ENCODE data around the gene WT1. TPM values are rescaled to one million over a fixed set of nuclear protein-coding genes. Genes with fewer than 3 reads are reported as not detected.

WT1 gene
- total RNA-seq, 6 experiments from 2014 or later, result not detected

DNA sequence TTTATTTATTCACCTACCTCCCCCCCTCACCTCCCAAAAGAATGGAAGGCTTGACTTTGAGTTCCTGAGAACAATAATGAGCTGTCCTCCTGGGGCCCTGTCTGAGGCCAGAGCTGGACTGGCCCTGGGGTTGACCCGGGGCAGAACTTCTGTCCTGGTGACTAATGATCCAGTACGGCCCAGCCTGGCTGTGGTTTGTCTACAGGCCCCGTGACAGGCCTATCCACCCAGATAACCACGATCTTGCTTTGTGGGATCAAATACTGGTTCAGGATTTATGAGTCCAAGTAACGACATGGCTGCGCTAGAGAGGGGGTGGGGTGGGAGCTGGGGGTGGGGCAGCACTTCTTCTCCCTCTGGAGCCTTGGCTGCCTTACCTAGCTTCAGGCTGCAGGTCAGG lies 81.5 kb downstream of the WT1 start:
- peaks cover 12% of the 10 kb centered on the region for H3K27me3 Mint-ChIP-seq (ENCODE audit: insufficient read depth)
- H3K4me3 Mint-ChIP-seq, result no peak overlapping the region
- no peak for DNase-seq
- H3K9me3 Mint-ChIP-seq, result no peaks in the 10 kb centered on the region
- H3K36me3 Mint-ChIP-seq (ENCODE audit: low read depth), result no peaks in the 10 kb centered on the region
- TF ChIP-seq, protein P1, sequence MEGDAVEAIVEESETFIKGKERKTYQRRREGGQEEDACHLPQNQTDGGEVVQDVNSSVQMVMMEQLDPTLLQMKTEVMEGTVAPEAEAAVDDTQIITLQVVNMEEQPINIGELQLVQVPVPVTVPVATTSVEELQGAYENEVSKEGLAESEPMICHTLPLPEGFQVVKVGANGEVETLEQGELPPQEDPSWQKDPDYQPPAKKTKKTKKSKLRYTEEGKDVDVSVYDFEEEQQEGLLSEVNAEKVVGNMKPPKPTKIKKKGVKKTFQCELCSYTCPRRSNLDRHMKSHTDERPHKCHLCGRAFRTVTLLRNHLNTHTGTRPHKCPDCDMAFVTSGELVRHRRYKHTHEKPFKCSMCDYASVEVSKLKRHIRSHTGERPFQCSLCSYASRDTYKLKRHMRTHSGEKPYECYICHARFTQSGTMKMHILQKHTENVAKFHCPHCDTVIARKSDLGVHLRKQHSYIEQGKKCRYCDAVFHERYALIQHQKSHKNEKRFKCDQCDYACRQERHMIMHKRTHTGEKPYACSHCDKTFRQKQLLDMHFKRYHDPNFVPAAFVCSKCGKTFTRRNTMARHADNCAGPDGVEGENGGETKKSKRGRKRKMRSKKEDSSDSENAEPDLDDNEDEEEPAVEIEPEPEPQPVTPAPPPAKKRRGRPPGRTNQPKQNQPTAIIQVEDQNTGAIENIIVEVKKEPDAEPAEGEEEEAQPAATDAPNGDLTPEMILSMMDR (IDR thresholded peaks at IDR 0.05), result no peak
- H3K4me1 Mint-ChIP-seq (ENCODE audit: low read depth), result no peaks in the 10 kb centered on the region
- H3K27ac Mint-ChIP-seq, result no peak overlapping the region

DNA sequence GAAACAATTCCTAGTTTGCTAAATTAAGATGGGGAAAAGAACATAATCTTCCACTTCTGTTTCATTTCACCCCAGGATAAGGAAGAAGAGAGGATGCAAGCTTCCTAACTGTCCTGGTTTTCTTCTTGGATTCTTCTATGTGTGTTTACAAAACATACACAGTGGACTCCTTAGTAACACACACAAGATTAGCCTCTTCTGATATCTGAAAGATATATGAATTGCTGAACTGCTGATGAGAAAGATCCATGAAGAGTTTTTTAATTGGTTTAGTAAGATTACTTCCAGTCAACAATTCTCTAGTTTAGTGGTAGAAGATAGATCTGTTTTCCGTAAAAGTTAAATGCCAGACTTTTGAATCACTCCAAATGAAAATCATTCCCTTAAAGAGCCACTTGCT lies 86.8 kb downstream of the WT1 start:
- DNase-seq, result no peak
- Mint-ChIP-seq H3K27ac (no peak overlapping the region), H3K4me1 (ENCODE audit: low read depth) (no peaks in the 10 kb centered on the region), H3K27me3 (ENCODE audit: insufficient read depth) (peaks cover 13% of the 10 kb centered on the region), H3K4me3 (no peak overlapping the region), H3K36me3 (ENCODE audit: low read depth) (no peaks in the 10 kb centered on the region), H3K9me3 (no peaks in the 10 kb centered on the region)
- TF ChIP-seq, protein P1 (IDR thresholded peaks at IDR 0.05), result no peak

DNA sequence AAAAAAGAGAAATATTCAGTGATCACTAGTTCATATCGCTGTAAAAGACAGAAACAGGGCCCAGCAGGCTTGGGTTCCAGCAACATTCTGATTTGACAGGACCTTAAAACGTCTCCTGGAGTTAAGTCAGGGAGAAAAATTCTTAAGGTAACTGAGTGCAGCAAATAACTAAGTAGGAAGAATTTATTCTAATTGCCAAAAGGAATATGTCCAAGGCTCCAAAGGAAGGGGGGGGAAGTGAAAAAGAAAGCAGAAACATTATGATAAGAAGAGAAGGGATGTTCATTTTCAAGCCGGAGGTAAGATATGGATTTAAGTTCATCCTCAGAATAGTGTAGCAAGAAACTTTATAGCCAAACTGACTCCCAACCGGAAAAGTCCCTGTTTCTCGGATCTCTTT lies 90.4 kb downstream of the WT1 start:
- Mint-ChIP-seq H3K27ac (no peak overlapping the region), H3K4me3 (no peak overlapping the region), H3K4me1 (ENCODE audit: low read depth) (no peaks in the 10 kb centered on the region), H3K27me3 (ENCODE audit: insufficient read depth) (peaks cover 14% of the 10 kb centered on the region), H3K9me3 (no peaks in the 10 kb centered on the region), H3K36me3 (ENCODE audit: low read depth) (no peaks in the 10 kb centered on the region)
- DNase-seq, result no peak
- TF ChIP-seq, protein P1 (IDR thresholded peaks at IDR 0.05), result no peak

GRCh38 chr11:32343325-32344008 lies 91.9 kb downstream of the WT1 start:
- H3K27me3 Mint-ChIP-seq (ENCODE audit: insufficient read depth), result peaks cover 14% of the 10 kb centered on the region

DNA sequence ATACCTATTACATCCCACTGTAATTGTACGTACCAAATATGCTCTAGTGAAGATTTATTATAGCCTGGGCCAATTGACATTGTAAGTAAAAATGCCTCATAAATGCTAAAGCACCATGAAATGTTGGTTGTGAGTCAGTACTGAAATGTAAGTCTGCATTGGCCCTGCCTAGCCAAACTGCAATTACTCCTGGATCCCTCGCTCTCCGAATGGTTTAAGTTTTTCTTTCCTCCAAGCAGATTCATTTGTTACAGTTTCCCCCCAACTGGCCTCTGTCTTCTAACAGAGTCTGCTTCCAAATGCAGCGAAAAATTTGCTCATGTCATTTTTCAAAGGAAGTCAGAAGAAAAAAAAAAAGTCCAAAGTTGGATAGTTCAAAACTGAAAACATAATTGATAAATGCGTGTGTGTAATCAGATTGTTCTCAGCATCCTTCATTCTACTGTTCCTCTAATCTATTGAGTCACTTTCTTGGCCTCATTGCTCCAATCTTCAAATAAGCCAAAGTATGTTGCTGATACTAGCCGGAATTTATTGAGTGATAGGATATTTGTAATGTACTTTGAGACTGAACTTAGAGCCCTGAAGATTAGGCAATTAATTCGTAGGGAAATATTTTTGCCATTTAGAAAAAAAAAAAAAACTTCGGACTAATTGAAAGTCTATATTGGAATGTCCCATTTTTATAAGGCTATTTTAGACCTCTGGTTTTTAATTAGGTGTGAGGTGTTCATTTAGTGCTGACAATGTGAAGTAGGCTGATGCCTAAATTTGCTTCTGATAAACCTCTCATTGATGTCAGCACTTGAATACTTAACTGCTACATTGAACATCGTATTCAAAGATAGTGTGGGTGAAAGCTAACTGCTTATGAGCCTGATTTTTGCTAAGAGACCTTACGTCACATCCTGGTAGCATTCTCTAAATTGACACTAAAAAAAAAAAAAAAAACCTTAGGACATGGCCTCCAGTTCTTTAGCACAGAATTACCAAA lies 93.4 kb downstream of the WT1 start:
- Mint-ChIP-seq H3K4me1 (ENCODE audit: low read depth) (no peaks in the 10 kb centered on the region), H3K4me3 (no peak overlapping the region), H3K36me3 (ENCODE audit: low read depth) (no peaks in the 10 kb centered on the region), H3K27me3 (ENCODE audit: insufficient read depth) (peaks cover 10% of the 10 kb centered on the region), H3K9me3 (no peaks in the 10 kb centered on the region), H3K27ac (no peak overlapping the region)
- TF ChIP-seq, protein P1 (IDR thresholded peaks at IDR 0.05), result no peak
- DNase-seq, result no peak

More at GRCh38 chr11:32343325-32344008, 91.9 kb downstream of the WT1 start:
- Mint-ChIP-seq H3K36me3 (ENCODE audit: low read depth) (no peaks in the 10 kb centered on the region), H3K4me1 (ENCODE audit: low read depth) (no peaks in the 10 kb centered on the region), H3K9me3 (no peaks in the 10 kb centered on the region), H3K27ac (no peak overlapping the region), H3K4me3 (no peak overlapping the region)
- TF ChIP-seq, protein P1 (IDR thresholded peaks at IDR 0.05), result no peak
- no peak for DNase-seq
